GM12878 (cell line): ENCODE results near the gene PXMP4. TPM values are rescaled to one million over a fixed set of nuclear protein-coding genes. Genes with fewer than 3 reads are reported as not detected.

Experiments
- ATF3 ChIP-seq: IDR thresholded peaks from 2 replicates; pipeline ENCODE4 v1.6.1; 2011; ENCODE audit warnings: low read depth, mild to moderate bottlenecking, low read length, moderate library complexity, borderline replicate concordance; ENCODE audit errors: extremely low read depth
- ATF7 ChIP-seq: fragments of 450-650 bp; IDR thresholded peaks from 2 replicates; pipeline ENCODE4 v1.6.1; 2016; ENCODE audit warnings: low read depth, mild to moderate bottlenecking
- BCL11A ChIP-seq: IDR thresholded peaks from 2 replicates; pipeline ENCODE4 v1.6.1; 2011; ENCODE audit warnings: low read depth, low read length
- BMI1 ChIP-seq: fragments of 450-650 bp; IDR thresholded peaks from 2 replicates; pipeline ENCODE4 v1.6.1; 2016; ENCODE audit warnings: mild to moderate bottlenecking, moderate library complexity, borderline replicate concordance
- CBFB ChIP-seq: IDR thresholded peaks from 2 replicates; pipeline ENCODE4 v1.6.1; 2016; ENCODE audit warnings: antibody characterized with exemption, low read depth
- EZH2 ChIP-seq: IDR thresholded peaks from 2 replicates; pipeline ENCODE4 v1.6.1; 2012; ENCODE audit warnings: low read depth, mild to moderate bottlenecking, control low read depth, inconsistent platforms, low read length, borderline replicate concordance; ENCODE audit not compliant: control insufficient read depth
- IRF4 ChIP-seq: IDR thresholded peaks from 2 replicates; pipeline ENCODE4 v1.6.1; 2011; ENCODE audit warnings: low read depth, low read length
- LARP7 ChIP-seq: fragments of 450-650 bp; IDR thresholded peaks from 2 replicates; pipeline ENCODE4 v1.6.1; 2017; ENCODE audit warnings: mild to moderate bottlenecking
- NFIC ChIP-seq: IDR thresholded peaks from 2 replicates; pipeline ENCODE4 v1.6.1; 2012; ENCODE audit warnings: low read depth, mild to moderate bottlenecking, inconsistent platforms, low read length, moderate library complexity
- NKRF ChIP-seq: fragments of 450-650 bp; conservative IDR thresholded peaks from 2 replicates; pipeline ENCODE4 v1.6.1; 2017; ENCODE audit warnings: mild to moderate bottlenecking, moderate library complexity
- PML ChIP-seq: IDR thresholded peaks from 2 replicates; pipeline ENCODE4 v1.6.1; 2012; ENCODE audit warnings: low read length, inconsistent platforms
- POLR2AphosphoS5 ChIP-seq: IDR thresholded peaks from 2 replicates; pipeline ENCODE4 v1.6.1; 2011; ENCODE audit warnings: mild to moderate bottlenecking, low read length, inconsistent platforms
- RAD51 ChIP-seq: fragments of 450-650 bp; IDR thresholded peaks from 2 replicates; pipeline ENCODE4 v1.6.1; 2016; ENCODE audit warnings: moderate library complexity, mild to moderate bottlenecking, inconsistent platforms
- RBBP5 ChIP-seq: fragments of 200-600 bp; sonication (generic); conservative IDR thresholded peaks from 2 replicates; pipeline ENCODE4 v1.6.1; 2016
- STAT3 ChIP-seq: IDR thresholded peaks from 2 replicates; pipeline ENCODE4 v1.6.1; 2011; ENCODE audit warnings: low read depth, low read length, improper control_type of control experiment
- SUZ12 ChIP-seq: fragments of 200-600 bp; sonication (generic); IDR thresholded peaks from one replicate; pipeline ENCODE4 v1.6.1; 2018; ENCODE audit warnings: antibody characterized with exemption, mild to moderate bottlenecking; ENCODE audit not compliant: unreplicated experiment
- ZSCAN29 ChIP-seq: fragments of 450-650 bp; IDR thresholded peaks from 2 replicates; pipeline ENCODE4 v1.6.1; 2017; ENCODE audit warnings: mild to moderate bottlenecking, moderate library complexity
- ZZZ3 ChIP-seq: IDR thresholded peaks from 2 replicates; pipeline ENCODE4 v1.6.1; 2011; ENCODE audit warnings: low read depth; ENCODE audit not compliant: control insufficient read depth, insufficient read length
- polyA plus RNA-seq, 11 experiments: library from polyadenylated mRNA; depleted of rRNA in 4 of 11; unstranded in 6 of 11; stranded (reverse) in 5 of 11; fragments of >200 nt; fragmentation: Nextera tagmentation in 4 of 11; fragmentation: Illumina TruSeq in 1 of 11; extraction: Ambion mirVana in 4 of 11; extraction: Trizol in 1 of 11; gene quantifications; 1 replicate in 1 of 11; 2 replicates in 10 of 11; pipeline versions ENCODE4 v1.2.1 to v1.2.3, GENCODE V29; 2011 to 2016; ENCODE audit warnings: inconsistent platforms in 2 of 11, missing spikeins in 2 of 11, low read depth in 1 of 11
- total RNA-seq, 4 experiments: library from RNA; depleted of rRNA in 3 of 4; stranded (reverse); fragments of >200 nt in 3 of 4; fragmentation: Illumina TruSeq in 1 of 4; extraction: Trizol in 1 of 4; gene quantifications; 2 replicates each; pipeline versions ENCODE4 v1.2.1 to v1.2.3, GENCODE V29; 2013 to 2021
- TF ChIP-seq, protein P1 (sequence below): IDR thresholded peaks from 2 replicates; pipeline ENCODE4 v1.6.1; 2012; ENCODE audit warnings: low read depth, low read length, improper control_type of control experiment
- TF ChIP-seq, protein P2 (sequence below): IDR thresholded peaks from 2 replicates; pipeline ENCODE4 v1.6.1; 2012; ENCODE audit warnings: mild to moderate bottlenecking, low read depth, low read length

The PXMP4 gene
- total and polyA plus RNA-seq, 10 of the 15 experiments (the other 5 are each of a cell fraction or from before 2014, with no cell fraction given) = 3.6 to 19.2 (median 8.6) TPM

DNA sequence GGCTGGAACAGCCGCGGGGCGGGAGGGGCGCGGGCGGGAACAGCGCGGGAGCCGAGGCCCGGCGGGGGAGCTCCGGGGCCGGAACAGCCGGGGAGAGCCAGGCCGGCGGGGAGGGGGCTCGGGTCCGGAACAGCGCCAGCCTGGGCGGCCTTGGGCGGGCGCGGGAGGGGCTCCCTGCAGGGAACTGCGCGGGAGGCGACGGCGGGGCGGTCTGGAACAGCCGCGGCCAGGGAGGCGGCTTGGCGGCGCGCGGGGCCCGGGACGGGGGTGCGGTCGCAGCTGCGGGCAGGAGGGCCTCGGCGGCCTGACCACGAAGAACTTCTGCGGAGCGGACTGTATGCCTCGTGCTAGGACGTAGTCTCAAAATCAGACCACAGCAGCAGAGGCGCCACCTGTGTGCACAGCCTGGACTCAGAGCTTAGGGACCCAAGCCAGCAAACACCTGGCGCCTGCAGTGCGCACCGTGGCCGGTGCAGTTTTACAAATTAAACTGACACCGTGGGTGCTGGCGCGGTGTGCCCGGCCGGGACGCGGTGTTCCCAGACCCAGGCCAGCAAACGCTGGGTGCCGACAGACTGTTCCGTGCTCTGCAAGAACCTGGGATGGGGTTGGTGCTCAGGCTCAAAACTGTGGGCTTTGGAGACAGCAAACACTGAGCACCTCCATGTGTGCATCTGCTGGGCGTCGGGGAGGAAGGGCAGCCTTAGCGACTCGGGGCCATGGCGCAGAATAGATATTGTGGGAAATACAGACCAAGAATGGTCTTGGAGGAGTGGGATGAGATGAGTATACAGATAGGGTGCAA lies 12.3 kb upstream of the PXMP4 start (continued):
- TF ChIP-seq PML (0 out of 2 replicates have a peak, but pooled peaks have one; percentile 8), NFIC (no peak), ZZZ3 (no peak), ZSCAN29 (no peak; the same call in none of the 2 replicates), SUZ12 (no peak), CBFB (no peak), RBBP5 (no peak), RAD51 (no peak), BCL11A (0 out of 2 replicates have a peak, but pooled peaks have one; percentile 4), LARP7 (peak; percentile 96), EZH2 (no peak), NKRF (peak; percentile 72; the same call in 1 of the 2 replicates), BMI1 (no peak), ATF7 (no peak), IRF4 (no peak), POLR2AphosphoS5 (no peak; the same call in 1 of the 2 replicates), STAT3 (no peak), ATF3 (no peak)
- TF ChIP-seq, protein P1, sequence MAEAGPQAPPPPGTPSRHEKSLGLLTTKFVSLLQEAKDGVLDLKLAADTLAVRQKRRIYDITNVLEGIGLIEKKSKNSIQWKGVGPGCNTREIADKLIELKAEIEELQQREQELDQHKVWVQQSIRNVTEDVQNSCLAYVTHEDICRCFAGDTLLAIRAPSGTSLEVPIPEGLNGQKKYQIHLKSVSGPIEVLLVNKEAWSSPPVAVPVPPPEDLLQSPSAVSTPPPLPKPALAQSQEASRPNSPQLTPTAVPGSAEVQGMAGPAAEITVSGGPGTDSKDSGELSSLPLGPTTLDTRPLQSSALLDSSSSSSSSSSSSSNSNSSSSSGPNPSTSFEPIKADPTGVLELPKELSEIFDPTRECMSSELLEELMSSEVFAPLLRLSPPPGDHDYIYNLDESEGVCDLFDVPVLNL = no peak; the same call in 1 of the 2 replicates
- TF ChIP-seq, protein P2, sequence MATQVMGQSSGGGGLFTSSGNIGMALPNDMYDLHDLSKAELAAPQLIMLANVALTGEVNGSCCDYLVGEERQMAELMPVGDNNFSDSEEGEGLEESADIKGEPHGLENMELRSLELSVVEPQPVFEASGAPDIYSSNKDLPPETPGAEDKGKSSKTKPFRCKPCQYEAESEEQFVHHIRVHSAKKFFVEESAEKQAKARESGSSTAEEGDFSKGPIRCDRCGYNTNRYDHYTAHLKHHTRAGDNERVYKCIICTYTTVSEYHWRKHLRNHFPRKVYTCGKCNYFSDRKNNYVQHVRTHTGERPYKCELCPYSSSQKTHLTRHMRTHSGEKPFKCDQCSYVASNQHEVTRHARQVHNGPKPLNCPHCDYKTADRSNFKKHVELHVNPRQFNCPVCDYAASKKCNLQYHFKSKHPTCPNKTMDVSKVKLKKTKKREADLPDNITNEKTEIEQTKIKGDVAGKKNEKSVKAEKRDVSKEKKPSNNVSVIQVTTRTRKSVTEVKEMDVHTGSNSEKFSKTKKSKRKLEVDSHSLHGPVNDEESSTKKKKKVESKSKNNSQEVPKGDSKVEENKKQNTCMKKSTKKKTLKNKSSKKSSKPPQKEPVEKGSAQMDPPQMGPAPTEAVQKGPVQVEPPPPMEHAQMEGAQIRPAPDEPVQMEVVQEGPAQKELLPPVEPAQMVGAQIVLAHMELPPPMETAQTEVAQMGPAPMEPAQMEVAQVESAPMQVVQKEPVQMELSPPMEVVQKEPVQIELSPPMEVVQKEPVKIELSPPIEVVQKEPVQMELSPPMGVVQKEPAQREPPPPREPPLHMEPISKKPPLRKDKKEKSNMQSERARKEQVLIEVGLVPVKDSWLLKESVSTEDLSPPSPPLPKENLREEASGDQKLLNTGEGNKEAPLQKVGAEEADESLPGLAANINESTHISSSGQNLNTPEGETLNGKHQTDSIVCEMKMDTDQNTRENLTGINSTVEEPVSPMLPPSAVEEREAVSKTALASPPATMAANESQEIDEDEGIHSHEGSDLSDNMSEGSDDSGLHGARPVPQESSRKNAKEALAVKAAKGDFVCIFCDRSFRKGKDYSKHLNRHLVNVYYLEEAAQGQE = no peak
